HG02642 (cell line): ENCODE measurements around the gene PCDHGA5.
"Not testable (repeated sequence)": the region's sequence is repeated elsewhere in the genome, so short reads cannot be mapped to it uniquely, and the experiment has no call there.

ENCODE experiments used
- ATAC-seq: cut with Tn5 transposase; IDR thresholded peaks from one replicate; pipeline ENCODE4 v1.9.1; 2021; ENCODE audit warnings: mild to moderate bottlenecking; ENCODE audit not compliant: unreplicated experiment, poor library complexity

The PCDHGA5 gene

DNA sequence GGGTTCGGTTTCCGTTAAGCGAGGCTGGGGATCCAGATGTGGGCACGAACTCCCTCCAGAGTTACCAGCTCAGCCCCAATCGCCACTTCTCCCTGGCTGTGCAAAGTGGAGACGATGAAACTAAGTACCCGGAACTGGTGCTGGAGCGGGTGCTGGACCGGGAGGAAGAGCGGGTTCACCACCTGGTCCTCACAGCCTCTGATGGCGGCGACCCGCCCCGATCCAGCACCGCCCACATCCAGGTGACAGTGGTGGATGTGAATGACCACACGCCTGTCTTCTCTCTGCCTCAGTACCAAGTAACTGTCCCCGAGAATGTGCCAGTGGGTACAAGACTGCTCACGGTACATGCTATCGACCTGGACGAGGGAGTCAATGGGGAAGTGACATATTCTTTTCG is 19.4 kb downstream of the PCDHGA5 start:
- ATAC-seq, result no peak

DNA sequence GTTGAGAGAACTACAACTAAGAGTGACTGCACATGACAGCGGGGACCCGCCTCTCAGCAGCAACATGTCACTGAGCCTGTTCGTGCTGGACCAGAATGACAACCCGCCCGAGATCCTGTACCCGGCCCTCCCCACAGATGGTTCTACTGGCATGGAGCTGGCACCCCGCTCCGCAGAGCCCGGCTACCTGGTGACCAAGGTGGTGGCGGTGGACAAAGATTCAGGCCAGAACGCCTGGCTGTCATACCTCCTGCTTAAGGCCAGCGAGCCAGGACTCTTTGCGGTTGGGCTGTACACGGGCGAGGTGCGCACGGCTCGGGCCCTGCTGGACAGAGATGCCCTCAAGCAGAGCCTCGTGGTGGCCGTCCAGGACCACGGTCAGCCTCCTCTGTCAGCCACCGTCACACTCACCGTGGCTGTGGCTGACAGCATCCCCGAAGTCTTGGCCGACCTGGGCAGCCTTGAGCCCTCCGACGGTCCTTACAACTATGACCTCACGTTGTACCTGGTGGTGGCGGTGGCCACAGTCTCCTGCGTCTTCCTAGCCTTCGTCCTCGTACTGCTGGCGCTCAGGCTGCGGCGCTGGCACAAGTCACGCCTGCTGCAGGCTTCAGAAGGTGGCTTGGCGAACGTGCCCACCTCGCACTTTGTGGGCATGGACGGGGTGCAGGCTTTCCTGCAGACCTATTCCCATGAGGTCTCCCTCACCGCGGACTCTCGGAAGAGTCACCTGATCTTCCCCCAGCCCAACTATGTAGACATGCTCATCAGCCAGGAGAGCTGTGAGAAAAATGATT is 20.7 kb downstream of the PCDHGA5 start:
- no peak for ATAC-seq

DNA sequence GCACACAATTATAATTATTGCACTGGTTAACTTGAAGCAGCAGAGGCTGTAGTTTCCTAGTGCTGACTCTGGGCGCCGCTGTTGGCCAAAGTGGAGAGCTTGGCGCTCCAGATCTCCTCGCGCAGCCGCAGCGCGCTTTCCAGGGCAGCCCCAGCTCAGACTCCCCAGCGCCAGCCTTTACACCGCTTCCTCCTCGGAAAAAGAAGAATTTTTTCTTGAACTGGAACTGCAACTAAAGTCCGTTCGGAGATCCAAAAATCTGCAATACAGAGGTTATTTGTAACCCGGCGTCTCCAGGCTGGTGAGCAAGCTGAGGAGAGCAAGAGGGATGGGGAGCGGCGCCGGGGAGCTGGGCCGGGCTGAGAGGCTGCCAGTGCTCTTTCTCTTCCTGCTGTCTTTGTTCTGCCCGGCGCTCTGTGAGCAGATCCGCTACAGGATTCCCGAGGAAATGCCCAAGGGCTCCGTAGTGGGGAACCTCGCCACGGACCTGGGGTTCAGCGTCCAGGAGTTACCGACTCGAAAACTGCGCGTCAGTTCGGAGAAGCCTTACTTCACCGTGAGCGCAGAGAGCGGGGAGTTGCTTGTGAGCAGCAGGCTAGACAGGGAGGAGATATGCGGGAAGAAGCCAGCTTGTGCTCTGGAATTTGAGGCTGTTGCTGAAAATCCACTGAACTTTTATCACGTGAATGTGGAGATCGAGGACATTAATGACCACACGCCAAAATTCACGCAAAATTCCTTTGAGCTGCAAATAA is 23.8 kb downstream of the PCDHGA5 start, which contains the start of gene PCDHGB4:
Gene PCDHGB4, plus strand, starts transcription at position 142 of the 755 bp plus-strand sequence. Its CDS starts 187 bp downstream, at position 329.
- not testable (repeated sequence) for ATAC-seq

GRCh38 chr5:141388661-141389060 is 24.7 kb downstream of the PCDHGA5 start:
- ATAC-seq, result no peak

DNA sequence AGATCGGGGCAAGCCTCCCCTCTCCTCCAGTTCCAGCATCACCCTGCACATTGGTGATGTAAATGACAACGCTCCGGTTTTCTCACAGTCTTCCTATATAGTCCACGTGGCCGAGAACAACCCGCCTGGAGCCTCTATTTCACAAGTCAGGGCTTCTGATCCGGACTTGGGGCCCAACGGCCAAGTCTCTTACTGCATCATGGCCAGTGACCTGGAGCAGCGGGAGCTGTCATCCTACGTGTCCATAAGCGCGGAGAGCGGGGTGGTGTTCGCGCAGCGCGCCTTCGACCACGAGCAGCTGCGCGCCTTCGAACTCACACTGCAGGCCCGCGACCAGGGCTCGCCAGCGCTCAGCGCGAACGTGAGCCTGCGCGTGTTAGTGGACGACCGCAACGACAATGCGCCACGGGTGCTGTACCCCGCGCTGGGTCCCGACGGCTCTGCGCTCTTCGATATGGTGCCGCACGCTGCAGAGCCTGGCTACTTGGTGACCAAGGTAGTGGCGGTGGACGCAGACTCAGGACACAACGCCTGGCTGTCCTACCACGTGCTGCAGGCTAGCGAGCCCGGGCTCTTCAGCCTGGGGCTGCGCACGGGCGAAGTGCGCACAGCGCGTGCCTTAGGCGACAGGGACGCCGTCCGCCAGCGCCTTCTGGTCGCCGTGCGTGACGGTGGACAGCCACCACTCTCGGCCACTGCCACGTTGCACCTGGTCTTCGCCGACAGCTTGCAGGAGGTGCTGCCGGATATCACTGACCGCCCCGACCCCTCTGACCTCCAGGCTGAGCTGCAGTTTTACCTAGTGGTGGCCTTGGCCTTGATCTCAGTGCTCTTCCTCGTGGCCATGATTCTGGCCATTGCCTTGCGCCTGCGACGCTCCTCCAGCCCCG is 25.4 kb downstream of the PCDHGA5 start:
- no peak for ATAC-seq

- no peak for ATAC-seq
These were observed 28.7 kb downstream of the PCDHGA5 start, which contains the start of gene PCDHGA8 for GRCh38 chr5:141392429-141393198. TSS of gene PCDHGA8 (plus strand) at chr5:141392633. CDS start at chr5:141392814, 181 bp downstream.

DNA sequence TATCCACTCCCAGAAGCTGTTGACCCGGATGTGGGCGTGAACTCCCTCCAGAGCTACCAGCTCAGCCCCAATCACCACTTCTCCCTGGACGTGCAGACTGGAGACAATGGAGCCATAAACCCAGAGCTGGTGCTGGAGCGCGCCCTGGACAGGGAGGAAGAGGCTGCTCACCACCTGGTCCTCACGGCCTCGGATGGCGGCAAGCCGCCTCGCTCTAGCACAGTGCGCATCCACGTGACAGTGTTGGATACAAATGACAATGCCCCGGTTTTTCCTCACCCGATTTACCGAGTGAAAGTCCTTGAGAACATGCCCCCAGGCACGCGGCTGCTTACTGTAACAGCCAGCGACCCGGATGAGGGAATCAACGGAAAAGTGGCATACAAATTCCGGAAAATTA is 29.3 kb downstream of the PCDHGA5 start:
- no peak for ATAC-seq

DNA sequence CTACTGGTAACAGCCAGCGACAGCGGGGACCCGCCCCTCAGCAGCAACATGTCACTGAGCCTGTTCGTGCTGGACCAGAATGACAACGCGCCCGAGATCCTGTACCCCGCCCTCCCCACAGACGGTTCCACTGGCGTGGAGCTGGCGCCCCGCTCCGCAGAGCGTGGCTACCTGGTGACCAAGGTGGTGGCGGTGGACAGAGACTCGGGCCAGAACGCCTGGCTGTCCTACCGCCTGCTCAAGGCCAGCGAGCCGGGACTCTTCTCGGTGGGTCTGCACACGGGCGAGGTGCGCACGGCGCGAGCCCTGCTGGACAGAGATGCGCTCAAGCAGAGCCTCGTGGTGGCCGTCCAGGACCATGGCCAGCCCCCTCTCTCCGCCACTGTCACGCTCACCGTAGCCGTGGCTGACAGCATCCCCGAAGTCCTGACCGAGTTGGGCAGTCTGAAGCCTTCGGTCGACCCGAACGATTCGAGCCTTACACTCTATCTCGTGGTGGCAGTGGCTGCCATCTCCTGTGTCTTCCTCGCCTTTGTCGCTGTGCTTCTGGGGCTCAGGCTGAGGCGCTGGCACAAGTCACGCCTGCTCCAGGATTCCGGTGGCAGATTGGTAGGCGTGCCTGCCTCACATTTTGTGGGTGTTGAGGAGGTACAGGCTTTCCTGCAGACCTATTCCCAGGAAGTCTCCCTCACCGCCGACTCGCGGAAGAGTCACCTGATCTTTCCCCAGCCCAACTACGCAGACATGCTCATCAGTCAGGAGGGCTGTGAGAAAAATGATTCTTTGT is 30.6 kb downstream of the PCDHGA5 start:
- ATAC-seq, result not testable (repeated sequence)

DNA sequence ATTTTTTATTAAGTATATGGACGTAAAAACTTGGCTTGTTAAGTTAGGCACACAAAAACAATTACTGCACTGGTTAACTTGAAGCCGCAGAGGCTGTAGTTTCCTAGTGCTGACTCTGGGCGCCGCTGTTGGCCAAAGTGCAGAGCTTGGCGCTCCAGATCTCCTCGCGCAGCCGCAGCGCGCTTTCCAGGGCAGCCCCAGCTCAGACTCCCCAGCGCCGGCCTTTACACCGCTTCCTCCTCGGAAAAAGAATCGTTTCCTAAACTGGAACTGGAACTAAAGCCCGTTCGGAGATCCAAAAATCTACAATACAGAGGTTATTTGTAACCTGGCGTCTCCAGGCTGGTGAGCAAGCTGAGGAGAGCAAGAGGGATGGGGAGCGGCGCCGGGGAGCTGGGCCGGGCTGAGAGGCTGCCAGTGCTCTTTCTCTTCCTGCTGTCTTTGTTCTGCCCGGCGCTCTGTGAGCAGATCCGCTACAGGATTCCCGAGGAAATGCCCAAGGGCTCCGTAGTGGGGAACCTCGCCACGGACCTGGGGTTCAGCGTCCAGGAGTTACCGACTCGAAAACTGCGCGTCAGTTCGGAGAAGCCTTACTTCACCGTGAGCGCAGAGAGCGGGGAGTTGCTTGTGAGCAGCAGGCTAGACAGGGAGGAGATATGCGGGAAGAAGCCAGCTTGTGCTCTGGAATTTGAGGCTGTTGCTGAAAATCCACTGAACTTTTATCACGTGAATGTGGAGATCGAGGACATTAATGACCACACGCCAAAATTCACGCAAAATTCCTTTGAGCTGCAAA is 34.0 kb downstream of the PCDHGA5 start, which contains the start of gene PCDHGB5:
Gene PCDHGB5, plus strand, starts transcription at position 192 of the 796 bp plus-strand sequence. Its CDS starts 181 bp downstream, at position 373.
- peak; percentile 97 for ATAC-seq

DNA sequence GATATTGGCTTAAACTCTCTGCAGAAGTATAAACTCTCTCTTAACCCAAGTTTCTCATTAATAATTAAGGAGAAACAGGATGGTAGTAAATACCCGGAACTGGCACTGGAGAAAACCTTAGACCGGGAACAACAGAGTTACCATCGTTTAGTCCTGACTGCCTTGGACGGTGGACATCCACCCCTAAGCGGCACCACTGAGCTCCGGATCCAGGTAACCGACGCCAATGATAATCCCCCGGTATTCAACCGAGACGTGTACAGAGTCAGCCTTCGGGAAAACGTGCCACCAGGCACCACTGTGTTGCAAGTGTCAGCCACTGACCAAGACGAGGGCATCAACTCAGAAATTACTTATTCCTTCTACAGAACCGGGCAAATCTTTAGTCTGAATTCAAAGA is 34.6 kb downstream of the PCDHGA5 start:
- no peak for ATAC-seq

GRCh38 chr5:141399555-141400258 is 35.7 kb downstream of the PCDHGA5 start:
- no peak for ATAC-seq

DNA sequence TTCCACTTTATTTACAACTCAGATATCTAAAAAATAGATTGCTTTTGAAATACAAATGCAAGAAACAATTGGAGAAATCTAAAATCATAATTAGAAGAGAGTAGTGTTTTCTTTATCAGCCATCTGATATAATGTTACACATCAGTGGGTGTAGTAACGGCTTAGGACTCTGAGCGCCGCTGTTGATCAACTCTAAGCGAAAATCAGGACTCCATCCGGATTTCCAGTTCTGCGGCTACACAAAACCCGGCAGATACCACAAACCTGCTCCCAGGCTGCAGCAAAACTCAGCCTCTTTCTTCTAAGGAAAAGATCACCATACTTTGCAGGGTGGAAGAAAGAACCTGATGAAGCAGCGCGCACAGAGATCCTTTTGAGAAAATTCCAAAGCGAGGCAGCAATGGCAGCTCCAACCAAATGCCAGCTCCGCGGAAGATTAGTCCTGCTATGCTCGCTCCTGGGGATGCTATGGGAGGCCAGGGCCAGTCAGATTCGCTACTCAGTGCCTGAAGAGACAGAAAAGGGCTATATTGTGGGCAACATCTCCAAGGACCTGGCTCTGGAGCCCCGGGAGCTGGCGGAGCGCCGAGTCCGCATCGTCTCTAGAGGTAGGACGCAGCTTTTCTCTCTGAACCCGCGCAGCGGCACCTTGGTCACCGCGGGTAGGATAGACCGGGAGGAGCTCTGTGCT is 38.7 kb downstream of the PCDHGA5 start, which contains the start of gene PCDHGA9:
Gene PCDHGA9, plus strand, starts transcription at position 226 of the 691 bp plus-strand sequence. Its CDS starts 175 bp downstream, at position 401.
- no peak for ATAC-seq

DNA sequence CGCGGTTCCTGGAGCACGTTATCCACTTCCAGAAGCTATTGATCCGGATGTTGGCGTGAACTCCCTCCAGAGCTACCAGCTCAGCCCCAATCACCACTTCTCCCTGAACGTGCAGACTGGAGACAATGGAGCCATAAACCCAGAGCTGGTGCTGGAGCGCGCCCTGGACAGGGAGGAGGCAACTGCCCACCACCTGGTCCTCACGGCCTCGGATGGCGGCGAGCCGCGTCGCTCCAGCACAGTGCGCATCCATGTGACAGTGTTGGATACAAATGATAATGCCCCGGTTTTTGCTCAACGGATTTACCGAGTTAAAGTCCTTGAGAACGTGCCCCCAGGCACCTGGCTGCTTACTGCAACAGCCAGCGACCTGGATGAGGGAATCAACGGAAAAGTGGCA is 39.4 kb downstream of the PCDHGA5 start:
- no peak for ATAC-seq

DNA sequence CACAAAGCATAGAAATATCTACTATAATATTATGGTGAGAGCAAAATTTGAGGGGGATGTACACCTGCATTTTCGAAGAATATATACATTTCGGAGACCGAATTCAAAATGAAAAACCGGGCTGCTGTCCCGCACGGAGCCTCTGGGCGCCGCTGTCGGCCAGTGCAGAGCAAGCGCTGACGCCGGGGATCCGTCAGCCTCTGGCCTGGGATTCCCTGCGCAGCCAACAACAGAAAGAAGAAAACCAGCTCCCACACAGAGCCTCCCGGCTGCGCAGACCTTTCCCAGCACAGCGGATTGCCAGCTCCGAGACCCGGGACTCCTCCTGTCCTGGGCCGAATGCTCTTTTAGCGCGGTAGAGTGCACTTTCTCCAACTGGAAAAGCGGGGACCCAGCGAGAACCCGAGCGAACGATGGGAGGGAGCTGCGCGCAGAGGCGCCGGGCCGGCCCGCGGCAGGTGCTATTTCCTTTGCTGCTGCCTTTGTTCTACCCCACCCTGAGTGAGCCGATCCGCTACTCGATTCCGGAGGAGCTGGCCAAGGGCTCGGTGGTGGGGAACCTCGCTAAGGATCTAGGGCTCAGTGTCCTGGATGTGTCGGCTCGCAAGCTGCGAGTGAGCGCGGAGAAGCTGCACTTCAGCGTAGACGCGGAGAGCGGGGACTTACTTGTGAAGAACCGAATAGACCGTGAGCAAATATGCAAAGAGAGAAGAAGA is 44.0 kb downstream of the PCDHGA5 start, which contains the start of gene PCDHGB6:
Gene PCDHGB6, plus strand, starts transcription at position 232 of the 716 bp plus-strand sequence. Its CDS starts 182 bp downstream, at position 414.
- peak; percentile 79 for ATAC-seq

- no peak for ATAC-seq
These were observed 45.8 kb downstream of the PCDHGA5 start for GRCh38 chr5:141409598-141410306.
